Upper lobe of right lung (tissue), 1 donor: ENCODE measurements around the gene SLC6A13. TPM values are rescaled to one million over a fixed set of nuclear protein-coding genes. Genes with fewer than 3 reads are reported as not detected.

ENCODE experiments used
- ATAC-seq: fragments of 200-7000 bp; cut with Tn5 transposase; one replicate; pipeline ENCODE4 v1.9.1; 2020; ENCODE audit warnings: mild to moderate bottlenecking, moderate library complexity
- DNase-seq: peaks from one replicate; pipeline ENCODE4 v3.0.0-alpha.2; 2020
- H3K27ac ChIP-seq: fragments of 200-600 bp; one replicate; pipeline ENCODE4 v1.8.0; 2022
- H3K27me3 ChIP-seq: fragments of 200-600 bp; one replicate; pipeline ENCODE4 v1.8.0; 2022; ENCODE audit warnings: mild to moderate bottlenecking
- H3K36me3 ChIP-seq: fragments of 200-600 bp; one replicate; pipeline ENCODE4 v1.8.0; 2022
- H3K4me1 ChIP-seq: fragments of 200-600 bp; one replicate; pipeline ENCODE4 v1.8.0; 2022
- H3K4me3 ChIP-seq: fragments of 200-600 bp; one replicate; pipeline ENCODE4 v1.8.0; 2022; ENCODE audit warnings: mild to moderate bottlenecking
- H3K9me3 ChIP-seq: fragments of 200-600 bp; one replicate; pipeline ENCODE4 v1.8.0; 2022
- intact Hi-C: fragments of 100-400 bp; cut with DNase I; formaldehyde crosslinking; loops from one replicate; pipeline ENCODE4 v1.11.0; 2022
- total RNA-seq: library from RNA; stranded (reverse); fragmentation: NEBNext Ultra II Directional; extraction: Animal tissue kit (Norgen Biotek cat#: 25700); gene quantifications from one replicate; pipeline ENCODE4 v1.2.1, GENCODE V29; 2021
- TF ChIP-seq, protein P1 (sequence below): fragments of 200-600 bp; IDR thresholded peaks from one replicate; pipeline ENCODE4 v1.8.0; 2022; ENCODE audit warnings: antibody characterized with exemption
- donor health status: DM: no; HTN: yes; CAD: no; lungs with severe emphysema.

Gene SLC6A13
- total RNA-seq, 1 donor from 2014 or later, result 3.9 TPM

DNA sequence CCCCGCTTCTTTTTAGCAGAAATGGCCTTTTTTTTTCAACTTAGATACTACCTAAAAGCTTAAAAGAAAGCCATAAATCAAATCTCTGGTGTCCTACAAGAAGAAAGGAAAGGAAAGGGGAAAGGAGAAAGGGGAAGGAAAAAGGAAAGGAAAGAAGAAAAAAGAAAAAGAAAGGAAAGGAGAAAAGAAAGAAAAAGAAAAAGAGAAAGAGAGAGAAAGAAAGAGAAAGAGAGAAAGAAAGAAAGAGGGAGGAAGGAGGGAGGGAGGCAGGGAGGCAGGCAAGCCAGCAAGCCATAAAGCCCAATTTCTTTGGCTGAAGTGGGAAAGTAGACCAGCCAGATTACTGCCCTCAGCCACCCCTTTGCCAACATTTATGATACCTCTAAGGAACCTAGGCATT lies 32.5 kb upstream of the SLC6A13 start:
- no peaks in the 10 kb centered on the region for H3K9me3 ChIP-seq

GRCh38 chr12:293199-293598 lies 30.6 kb upstream of the SLC6A13 start:
- TF ChIP-seq, protein P1, sequence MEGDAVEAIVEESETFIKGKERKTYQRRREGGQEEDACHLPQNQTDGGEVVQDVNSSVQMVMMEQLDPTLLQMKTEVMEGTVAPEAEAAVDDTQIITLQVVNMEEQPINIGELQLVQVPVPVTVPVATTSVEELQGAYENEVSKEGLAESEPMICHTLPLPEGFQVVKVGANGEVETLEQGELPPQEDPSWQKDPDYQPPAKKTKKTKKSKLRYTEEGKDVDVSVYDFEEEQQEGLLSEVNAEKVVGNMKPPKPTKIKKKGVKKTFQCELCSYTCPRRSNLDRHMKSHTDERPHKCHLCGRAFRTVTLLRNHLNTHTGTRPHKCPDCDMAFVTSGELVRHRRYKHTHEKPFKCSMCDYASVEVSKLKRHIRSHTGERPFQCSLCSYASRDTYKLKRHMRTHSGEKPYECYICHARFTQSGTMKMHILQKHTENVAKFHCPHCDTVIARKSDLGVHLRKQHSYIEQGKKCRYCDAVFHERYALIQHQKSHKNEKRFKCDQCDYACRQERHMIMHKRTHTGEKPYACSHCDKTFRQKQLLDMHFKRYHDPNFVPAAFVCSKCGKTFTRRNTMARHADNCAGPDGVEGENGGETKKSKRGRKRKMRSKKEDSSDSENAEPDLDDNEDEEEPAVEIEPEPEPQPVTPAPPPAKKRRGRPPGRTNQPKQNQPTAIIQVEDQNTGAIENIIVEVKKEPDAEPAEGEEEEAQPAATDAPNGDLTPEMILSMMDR, result no peak
- intact Hi-C loops, result no loop called here
- Histone ChIP-seq H3K4me3 (no peak overlapping the region), H3K9me3 (no peaks in the 10 kb centered on the region), H3K27me3 (no peaks in the 10 kb centered on the region), H3K27ac (no peak overlapping the region), H3K36me3 (peaks cover 71% of the 10 kb centered on the region), H3K4me1 (no peaks in the 10 kb centered on the region)
- DNase-seq (no peak), ATAC-seq (no peak)

More for the DNA sequence above, 32.5 kb upstream of the SLC6A13 start:
- Histone ChIP-seq H3K4me1 (no peaks in the 10 kb centered on the region), H3K4me3 (no peak overlapping the region), H3K27me3 (no peaks in the 10 kb centered on the region), H3K36me3 (peaks cover 72% of the 10 kb centered on the region), H3K27ac (no peak overlapping the region)
- TF ChIP-seq, protein P1, result no peak
- DNase-seq, result no peak
- no peak for ATAC-seq
- intact Hi-C loops, result no loop called here

GRCh38 chr12:292186-292585 lies 29.6 kb upstream of the SLC6A13 start:
- TF ChIP-seq, protein P1, result no peak
- no peak overlapping the region for H3K27ac ChIP-seq
- DNase-seq (no peak), ATAC-seq (no peak)
- H3K4me1 ChIP-seq, result no peaks in the 10 kb centered on the region
- no peaks in the 10 kb centered on the region for H3K27me3 ChIP-seq
- intact Hi-C loops, result no loop called here
- H3K4me3 ChIP-seq, result no peak overlapping the region
- peaks cover 65% of the 10 kb centered on the region for H3K36me3 ChIP-seq
- no peaks in the 10 kb centered on the region for H3K9me3 ChIP-seq

DNA sequence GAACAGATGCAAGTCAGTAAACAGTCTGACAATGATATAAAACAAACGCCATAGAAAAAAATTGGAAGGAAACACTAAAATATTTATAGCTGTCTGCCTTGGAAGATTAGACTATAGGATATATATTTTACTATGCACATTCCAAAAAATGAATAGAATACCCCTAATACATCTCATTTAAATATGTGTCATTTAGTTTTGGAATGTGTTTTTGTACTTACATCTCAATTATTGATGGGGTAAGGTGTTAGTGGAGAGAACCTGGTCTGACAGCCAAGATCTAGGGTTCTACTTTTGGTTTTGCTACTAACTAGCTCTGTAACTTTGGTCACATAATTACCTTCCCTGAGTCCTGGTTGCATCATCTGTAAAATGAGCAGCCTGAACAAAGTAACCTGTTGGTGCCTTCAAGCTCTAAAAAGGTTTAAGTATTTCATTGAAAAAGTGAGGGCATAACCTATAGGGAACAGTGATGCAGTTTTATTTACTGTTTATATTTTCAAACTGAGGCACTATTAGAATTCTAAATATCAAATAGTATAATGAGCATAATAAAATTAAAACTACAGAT lies 28.6 kb upstream of the SLC6A13 start:
- TF ChIP-seq, protein P1, result no peak
- H3K4me1 ChIP-seq, result no peaks in the 10 kb centered on the region
- no peaks in the 10 kb centered on the region for H3K27me3 ChIP-seq
- DNase-seq (no peak), ATAC-seq (no peak)
- H3K9me3 ChIP-seq, result no peaks in the 10 kb centered on the region
- intact Hi-C loops, result no loop called here
- H3K36me3 ChIP-seq, result peaks cover 63% of the 10 kb centered on the region
- H3K27ac ChIP-seq, result no peak overlapping the region
- no peak overlapping the region for H3K4me3 ChIP-seq

- TF ChIP-seq, protein P1, result no peak
These were observed 26.1 kb upstream of the SLC6A13 start for GRCh38 chr12:288687-289086.

More at GRCh38 chr12:288687-289086, 26.1 kb upstream of the SLC6A13 start:
- no peaks in the 10 kb centered on the region for H3K9me3 ChIP-seq
- ATAC-seq (no peak), DNase-seq (no peak)
- no peak overlapping the region for H3K4me3 ChIP-seq
- intact Hi-C loops, result no loop called here
- H3K27ac ChIP-seq, result no peak overlapping the region
- peaks cover 63% of the 10 kb centered on the region for H3K36me3 ChIP-seq
- H3K4me1 ChIP-seq, result no peaks in the 10 kb centered on the region
- H3K27me3 ChIP-seq, result no peaks in the 10 kb centered on the region
